ENCODE data around the gene EPO.

EPO gene

GRCh38 chr7:100764841-100765240 is 44.6 kb downstream of the EPO start:
- no peak for TF ChIP-seq ZNF274 (IDR thresholded peaks at IDR 0.05; ENCODE audit: low read depth, low read length)
- H3K4me3 ChIP-seq (ENCODE audit: low read length) = no peak overlapping the region

GRCh38 chr7:100765250-100765649 is 45.0 kb downstream of the EPO start:
- no peak for TF ChIP-seq ZNF274 (IDR thresholded peaks at IDR 0.05; ENCODE audit: low read depth, low read length)

GRCh38 chr7:100768784-100769183 is 48.5 kb downstream of the EPO start:
- H3K4me3 ChIP-seq (ENCODE audit: low read length) = no peak overlapping the region

More at GRCh38 chr7:100765250-100765649, 45.0 kb downstream of the EPO start:
- no peak overlapping the region for H3K4me3 ChIP-seq (ENCODE audit: low read length)

More at GRCh38 chr7:100768784-100769183, 48.5 kb downstream of the EPO start:
- no peak for TF ChIP-seq ZNF274 (IDR thresholded peaks at IDR 0.05; ENCODE audit: low read depth, low read length)
